A375 (cell line): Measurements from ENCODE around the gene CDPF1. TPM values are rescaled to one million over a fixed set of nuclear protein-coding genes. Genes with fewer than 3 reads are reported as not detected.

Source experiments
- total RNA-seq: library from RNA; depleted of rRNA; stranded (reverse); fragments of >200 nt; shearing (Covaris generic); gene quantifications from 2 replicates; pipeline ENCODE4 v1.2.3, GENCODE V29; 2014; rRNA removed

Gene CDPF1, protein sequence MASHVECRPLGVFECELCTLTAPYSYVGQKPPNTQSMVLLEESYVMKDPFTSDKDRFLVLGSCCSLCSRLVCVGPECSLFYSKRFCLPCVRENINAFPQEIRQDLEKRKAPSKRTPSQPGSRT
- total RNA-seq: 11.5 and 22.9 TPM in 2 replicates

GRCh38 chr22:46250035-46250782 lies at the start of gene CDPF1:
CDPF1 (minus strand) TSS chr22:46250293; CDS start chr22:46248284, 2,009 bp downstream.

DNA sequence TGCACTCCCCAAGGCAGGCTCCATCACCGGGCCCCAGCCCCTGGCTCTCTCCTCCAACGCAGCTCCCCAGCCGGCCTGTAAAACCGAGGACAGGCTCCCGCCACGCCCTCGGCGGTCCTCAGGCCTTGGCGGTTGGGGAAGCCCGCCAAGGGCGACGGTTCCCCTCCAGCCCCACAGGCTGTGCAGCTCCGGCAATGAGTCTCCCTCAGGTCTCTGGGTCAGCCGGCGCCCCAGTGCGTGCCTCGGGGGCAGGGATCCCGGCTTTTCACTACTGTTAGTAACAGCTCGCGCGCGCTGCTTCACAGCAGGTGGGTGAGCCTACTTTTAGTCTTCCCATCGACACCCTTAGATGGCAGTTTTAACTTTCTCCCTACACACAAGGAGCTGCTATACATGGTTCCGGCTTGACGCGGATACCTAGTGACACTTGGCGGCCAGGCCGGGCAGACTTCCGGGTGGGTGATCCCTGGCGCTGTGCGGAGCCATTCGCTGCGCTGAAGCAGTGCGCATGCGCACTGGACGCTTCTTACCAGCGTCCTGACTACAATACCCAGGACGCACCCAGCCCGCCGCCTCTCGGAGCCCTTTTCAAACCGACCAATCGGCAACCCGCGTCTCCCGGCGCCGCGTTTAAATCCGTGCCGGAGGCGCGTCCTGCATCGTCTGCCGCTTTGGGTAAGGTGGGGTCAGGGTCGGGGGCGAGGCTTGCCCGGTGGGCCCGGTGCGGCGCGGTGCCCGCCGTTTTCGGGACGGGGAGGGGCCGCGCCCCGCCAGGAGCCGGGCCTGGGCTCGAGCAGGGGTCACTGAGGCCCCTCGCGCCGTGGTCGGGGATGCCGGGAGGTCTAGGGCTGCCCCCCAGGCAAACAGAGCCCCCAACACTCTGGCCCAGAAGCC lies 46.4 kb upstream of the CDPF1 start, which contains the start of gene GTSE1:
Gene GTSE1 (plus strand): TSS at position 614 of the 894 bp plus-strand sequence. CDS start 531 bp downstream, outside the sequence.

GRCh38 chr22:46267431-46268279 lies 17.6 kb upstream of the CDPF1 start, which contains the start of gene TTC38:
TTC38 (plus strand) TSS chr22:46268008; CDS start chr22:46268040, 32 bp downstream.

DNA sequence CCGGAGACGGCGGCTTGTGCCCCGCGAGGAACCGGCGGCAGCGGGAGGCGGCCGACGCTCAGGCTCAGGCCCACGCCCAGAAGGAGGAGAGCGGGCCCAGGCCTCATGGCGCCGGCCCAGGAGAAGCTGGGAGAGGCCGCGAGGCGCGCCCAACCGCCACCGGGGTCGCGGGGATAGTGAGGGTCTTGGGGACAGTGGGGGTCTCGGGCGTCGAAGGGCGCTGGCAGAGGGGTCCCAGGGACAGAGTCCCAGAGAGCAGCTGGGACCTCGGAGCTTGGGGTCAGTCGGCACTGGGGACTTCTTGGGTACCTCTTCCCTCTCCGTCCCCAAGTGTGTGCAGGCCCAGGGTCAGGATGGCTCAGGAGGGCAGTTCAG lies 13.1 kb upstream of the CDPF1 start, which contains the start of gene PKDREJ:
Gene PKDREJ (minus strand): TSS at position 128 of the 375 bp plus-strand sequence. CDS start 21 bp downstream, at position 107.

Other genes with a start within 250 kb of the CDPF1 start
- gene PPARA, start 99.8 kb downstream of the CDPF1 start, total RNA-seq: 3.9 and 8.2 TPM in 2 replicates
- gene PKDREJ, start 13.1 kb upstream of the CDPF1 start, total RNA-seq: not detected in 2 replicates
- gene TTC38, start 17.7 kb upstream of the CDPF1 start, total RNA-seq: 13.3 and 18.0 TPM in 2 replicates
- gene GTSE1, start 46.6 kb upstream of the CDPF1 start, total RNA-seq: 20.5 and 20.7 TPM in 2 replicates
- gene TRMU, start 85.4 kb upstream of the CDPF1 start, total RNA-seq: 39.4 and 41.7 TPM in 2 replicates